ENCODE results near the gene MAGIX.

MAGIX gene

GRCh38 chrX:49184294-49185281, 22.0 kb downstream of the MAGIX start:
- no peak for DNase-seq

GRCh38 chrX:49186125-49187027, 23.8 kb downstream of the MAGIX start, which contains the start of gene PRICKLE3:
TSS of gene PRICKLE3 (minus strand) at chrX:49186373. CDS start at chrX:49186297, 76 bp downstream.
- peak; percentile 66 for DNase-seq

- no peak for DNase-seq
Measured at GRCh38 chrX:49187028-49187394, 24.5 kb downstream of the MAGIX start.

DNA sequence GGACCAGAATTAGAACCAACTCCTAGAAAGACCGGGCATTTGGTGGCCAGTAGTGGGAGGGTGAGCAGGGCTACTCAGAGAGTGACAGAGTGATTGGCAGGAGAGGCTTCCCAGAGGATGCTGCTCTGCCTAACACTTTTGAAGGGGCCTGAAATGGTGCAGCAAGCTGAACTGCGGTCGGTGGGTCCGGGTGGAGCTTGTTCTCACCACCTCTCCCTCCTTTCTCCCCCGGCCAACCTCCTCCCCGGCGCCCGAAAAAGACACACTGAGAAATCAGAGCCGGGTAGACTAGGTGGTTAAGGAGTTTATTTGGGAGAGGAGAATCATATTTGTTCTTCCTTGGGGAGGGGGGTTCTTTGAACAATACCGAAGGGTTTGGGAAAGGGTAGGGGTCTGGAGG, 25.0 kb downstream of the MAGIX start:
- no peak for DNase-seq

- no peak for DNase-seq
Measured at GRCh38 chrX:49188468-49189076, 26.0 kb downstream of the MAGIX start.

- no peak for DNase-seq
Measured at GRCh38 chrX:49189606-49190005, 27.0 kb downstream of the MAGIX start.

- peak; percentile 84 for DNase-seq
Measured at GRCh38 chrX:49190821-49191573, 28.4 kb downstream of the MAGIX start.

GRCh38 chrX:49191574-49192011, 29.0 kb downstream of the MAGIX start:
- no peak for DNase-seq

- peak; percentile 20 for DNase-seq
Measured at GRCh38 chrX:49192722-49193328, 30.3 kb downstream of the MAGIX start.

- no peak for DNase-seq
Measured at GRCh38 chrX:49193542-49193964, 31.0 kb downstream of the MAGIX start.

- DNase-seq, result no peak
Measured at GRCh38 chrX:49197543-49198087, 35.1 kb downstream of the MAGIX start.

DNA sequence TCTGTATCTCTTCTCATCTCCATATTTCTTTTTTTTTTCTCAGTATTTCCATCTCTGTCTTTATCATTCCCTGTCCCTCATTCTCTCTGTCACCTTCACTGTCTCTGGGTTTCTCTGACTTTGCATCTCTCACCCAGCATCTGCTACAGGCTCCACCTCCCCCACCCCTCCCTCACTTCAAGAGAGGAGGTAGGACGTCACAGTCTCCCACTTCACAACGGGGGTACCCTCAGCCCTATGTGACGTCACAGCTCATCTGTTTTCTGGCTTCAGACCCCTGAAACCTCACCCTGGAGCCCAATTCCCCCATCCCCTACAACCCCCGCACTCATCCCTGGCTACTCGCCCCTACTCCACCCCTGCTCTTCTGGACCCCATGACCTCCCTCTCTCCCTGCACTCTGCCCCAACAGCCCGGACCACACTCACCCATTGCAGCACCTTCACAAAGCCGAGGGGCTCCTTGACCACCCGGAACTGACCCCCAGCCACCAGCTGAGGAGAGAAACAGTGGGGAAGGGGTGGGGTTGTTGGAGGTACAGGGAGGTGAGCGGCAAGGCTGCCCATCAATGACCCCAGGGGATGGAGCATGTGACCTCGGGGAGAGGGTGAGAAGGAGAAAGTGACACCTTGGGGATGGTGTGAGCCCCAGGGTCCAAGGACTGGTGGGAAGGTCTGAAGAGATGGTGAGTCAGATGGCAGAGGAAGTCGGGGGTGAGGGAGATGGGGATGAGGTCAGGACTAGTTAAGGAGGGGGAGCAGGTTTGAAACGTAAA, 36.2 kb downstream of the MAGIX start:
- no peak for DNase-seq

DNA sequence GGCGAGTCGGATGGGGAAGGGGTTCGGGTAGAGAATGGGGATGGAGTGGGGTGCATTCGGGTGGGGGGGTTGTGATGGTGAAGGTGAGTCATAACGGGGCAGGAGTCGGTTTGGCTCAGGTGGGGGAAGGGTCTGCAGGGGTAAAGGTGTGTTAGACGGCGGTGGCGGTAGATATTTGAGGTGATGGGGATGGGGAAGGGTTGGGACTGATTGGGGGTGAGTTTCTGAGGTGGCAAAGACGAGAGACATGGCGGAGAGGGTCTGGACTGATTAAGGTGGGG, 36.7 kb downstream of the MAGIX start:
- DNase-seq, result no peak

DNA sequence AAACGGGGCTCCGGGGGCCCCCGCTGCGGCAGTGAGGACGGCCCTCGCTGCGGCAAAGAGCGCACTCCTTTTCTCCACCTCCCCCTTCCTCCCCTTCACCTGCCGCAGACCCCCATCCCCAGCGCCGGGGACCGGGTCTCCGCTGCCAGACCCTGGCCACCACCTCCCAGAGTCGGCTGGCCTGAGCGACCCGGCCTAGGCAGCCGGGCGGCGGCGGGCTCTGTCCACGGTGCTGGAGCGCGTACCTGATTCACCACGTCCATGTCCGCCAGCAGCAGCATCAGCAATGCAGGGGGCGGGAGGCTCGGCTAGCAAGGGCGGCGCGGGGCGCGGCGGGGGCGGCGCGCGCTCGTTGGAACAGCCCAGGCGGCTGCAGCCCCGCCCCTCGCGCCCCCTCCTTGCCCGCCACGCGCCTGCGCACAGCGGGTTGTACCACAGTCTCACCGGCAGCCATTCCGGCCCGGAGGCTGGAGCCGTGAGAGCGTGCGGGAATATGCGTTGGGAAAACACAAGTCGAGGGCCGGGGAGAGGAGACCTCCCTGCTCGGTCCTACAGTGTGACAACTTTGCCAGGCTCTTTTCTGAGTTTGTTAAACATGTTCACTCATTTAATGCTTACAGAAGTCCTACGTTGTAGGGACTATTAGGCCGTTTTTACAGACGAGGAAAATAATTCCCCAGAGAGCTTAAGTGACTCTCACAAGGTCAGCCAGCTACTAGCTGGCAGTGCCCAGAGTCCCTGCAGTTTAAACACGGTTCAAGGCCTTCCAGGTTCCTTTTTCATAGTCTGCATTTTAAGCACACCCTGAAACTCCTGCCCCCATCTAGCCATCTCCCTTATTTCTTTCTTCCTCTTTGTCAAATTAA, 37.6 kb downstream of the MAGIX start, which contains the start of gene SYP:
SYP (minus strand) TSS at position 288 of the 866 bp plus-strand sequence; CDS start at position 281, 7 bp downstream.
- peak; percentile 83 for DNase-seq

- DNase-seq, result no peak
Measured at GRCh38 chrX:49202022-49202421, 39.5 kb downstream of the MAGIX start.

DNA sequence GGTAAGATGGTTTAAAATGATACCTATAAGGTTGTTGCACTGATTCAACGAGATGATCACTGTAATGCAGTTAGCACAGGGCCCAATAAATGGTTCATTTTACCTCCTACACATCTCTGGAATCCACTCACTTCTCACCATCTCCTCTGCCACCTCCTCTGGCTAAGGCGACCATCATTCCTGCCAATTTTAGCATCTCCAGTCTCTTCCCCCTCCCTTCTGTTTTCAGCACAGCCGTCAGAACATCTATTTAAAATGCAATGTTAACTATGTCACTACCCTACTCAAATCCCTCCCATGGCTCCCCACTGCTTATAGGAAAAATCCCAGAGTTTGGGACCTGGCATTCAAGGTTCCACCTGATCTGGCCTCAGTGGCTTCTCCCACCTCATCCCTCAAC, 41.0 kb downstream of the MAGIX start:
- DNase-seq, result no peak

DNA sequence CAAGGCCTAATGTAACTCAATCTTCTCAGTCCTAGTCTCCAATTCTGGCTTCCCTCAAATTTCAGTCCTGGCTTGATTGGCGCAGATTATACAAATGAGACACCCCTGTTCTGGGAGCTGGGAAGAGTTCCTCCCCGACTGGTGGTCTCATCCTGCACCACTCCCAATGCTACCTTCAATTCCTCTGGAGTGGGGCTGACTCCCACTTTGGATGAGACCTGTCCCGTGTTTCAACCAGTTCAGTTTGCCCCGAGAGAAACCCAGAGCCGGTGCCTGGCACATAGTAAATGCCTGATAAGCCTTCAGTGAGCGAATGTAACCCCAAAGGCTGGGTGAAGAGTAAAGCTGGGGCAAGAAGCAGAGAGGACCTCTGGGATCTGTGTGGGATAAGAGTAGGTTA, 41.5 kb downstream of the MAGIX start:
- DNase-seq, result no peak

DNA sequence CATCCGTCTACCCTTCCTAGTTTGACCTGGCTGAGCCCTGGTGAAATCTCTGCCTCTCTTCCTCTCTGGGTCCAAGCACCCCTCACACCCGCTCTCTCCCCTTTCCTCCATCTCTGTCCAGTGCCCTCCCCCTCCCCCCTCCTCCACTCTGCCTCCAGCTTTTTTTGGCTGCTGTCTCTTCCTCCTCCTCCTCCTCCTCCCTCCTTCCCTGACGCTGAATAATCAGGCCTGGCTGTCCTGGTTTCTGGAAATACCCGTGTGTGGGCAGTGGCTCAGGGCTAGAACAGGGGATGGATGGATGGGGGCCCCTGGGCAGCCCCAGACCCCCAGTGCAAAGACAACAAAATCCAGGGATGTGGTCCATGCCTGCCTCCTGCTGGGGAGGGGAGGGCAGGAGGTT, 42.2 kb downstream of the MAGIX start:
- DNase-seq, result no peak

DNA sequence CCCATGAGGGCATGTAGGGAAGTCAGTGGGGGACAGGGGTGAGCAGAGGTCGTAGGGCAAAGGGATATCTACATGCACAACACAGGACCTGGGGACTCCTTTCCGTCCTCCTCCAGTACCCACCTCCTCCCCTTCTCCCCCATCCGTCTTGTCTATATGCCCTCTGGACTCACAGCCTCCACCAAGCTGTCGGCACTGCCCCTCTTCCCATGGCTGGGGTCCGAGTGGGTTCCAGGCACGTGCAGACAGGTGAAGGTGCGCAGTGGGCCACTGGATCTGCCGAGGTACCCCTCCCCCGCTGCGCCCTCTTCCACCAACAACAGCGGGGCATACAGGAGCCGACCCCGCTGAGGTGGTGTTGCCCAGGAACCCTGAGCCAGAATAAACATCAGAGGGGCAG, 42.9 kb downstream of the MAGIX start:
- no peak for DNase-seq

- no peak for DNase-seq
Measured at GRCh38 chrX:49206543-49206942, 44.0 kb downstream of the MAGIX start.
